Measurements from ENCODE around the gene TRMT61A. TPM values are rescaled to one million over a fixed set of nuclear protein-coding genes. Genes with fewer than 3 reads are reported as not detected.

TRMT61A gene
- polyA plus RNA-seq, 1 donor from 2014 or later: 8.2 TPM

- Histone ChIP-seq H3K27ac (ENCODE audit: low read length) (no peak overlapping the region), H2AFZ (ENCODE audit: low read depth, low read length) (no peak overlapping the region), H3K4me2 (ENCODE audit: low read length) (no peak overlapping the region), H3K9me2 (ENCODE audit: insufficient read depth, low read length) (no peaks in the 10 kb centered on the region), H3K27me3 (ENCODE audit: insufficient read depth, low read depth, low read length) (no peaks in the 10 kb centered on the region), H3K9ac (ENCODE audit: low read length) (peak overlapping the region; percentile 23), H3K79me2 (replicated peaks; ENCODE audit: insufficient read depth, low read length) (peaks cover 16% of the 10 kb centered on the region), H3K36me3 (ENCODE audit: insufficient read depth, low read length) (peaks cover 7% of the 10 kb centered on the region), H3K4me3 (ENCODE audit: low read length) (no peak overlapping the region), H3K9me3 (ENCODE audit: low read length) (no peaks in the 10 kb centered on the region), H4K20me1 (ENCODE audit: insufficient read depth) (peaks cover 19% of the 10 kb centered on the region), H3F3A (ENCODE audit: insufficient read depth, low read length, poor library complexity, severe bottlenecking) (no peaks in the 10 kb centered on the region)
- TF ChIP-seq EP300 (conservative IDR thresholded peaks at IDR 0.05; ENCODE audit: poor library complexity, severe bottlenecking): no peak
- no peak for TF ChIP-seq TAF1 (IDR thresholded peaks at IDR 0.05; ENCODE audit: low read depth)
- TF ChIP-seq SMC3 (conservative IDR thresholded peaks at IDR 0.05; ENCODE audit: poor library complexity): no peak
- no peak for TF ChIP-seq MXI1 (conservative IDR thresholded peaks at IDR 0.05; ENCODE audit: poor library complexity, severe bottlenecking)
- TF ChIP-seq EZH2 (IDR thresholded peaks at IDR 0.05; ENCODE audit: borderline replicate concordance, insufficient read depth, low read length, poor library complexity, severe bottlenecking): no peak
- no peak for TF ChIP-seq POLR2AphosphoS5 (IDR thresholded peaks at IDR 0.05)
- TF ChIP-seq CTCF (IDR thresholded peaks at IDR 0.05; ENCODE audit: poor library complexity, severe bottlenecking): no peak
- no peak for TF ChIP-seq REST (IDR thresholded peaks at IDR 0.05; ENCODE audit: borderline replicate concordance)
- no peak for TF ChIP-seq RAD21 (conservative IDR thresholded peaks at IDR 0.05)
Observed at GRCh38 chr14:103517721-103518421, 11.1 kb upstream of the TRMT61A start.

- H3K9me2 ChIP-seq (ENCODE audit: insufficient read depth, low read length): no peaks in the 10 kb centered on the region
- no peak overlapping the region for H2AFZ ChIP-seq (ENCODE audit: low read depth, low read length)
- H3K4me2 ChIP-seq (ENCODE audit: low read length): no peak overlapping the region
- no peak for TF ChIP-seq TAF1 (IDR thresholded peaks at IDR 0.05; ENCODE audit: low read depth)
- peak; percentile 77 for TF ChIP-seq CTCF (IDR thresholded peaks at IDR 0.05; ENCODE audit: poor library complexity, severe bottlenecking)
- TF ChIP-seq EP300 (conservative IDR thresholded peaks at IDR 0.05; ENCODE audit: poor library complexity, severe bottlenecking): no peak
- TF ChIP-seq POLR2AphosphoS5 (IDR thresholded peaks at IDR 0.05): no peak
- TF ChIP-seq EZH2 (IDR thresholded peaks at IDR 0.05; ENCODE audit: borderline replicate concordance, insufficient read depth, low read length, poor library complexity, severe bottlenecking): no peak
- peak; percentile 56 for TF ChIP-seq RAD21 (conservative IDR thresholded peaks at IDR 0.05)
- TF ChIP-seq REST (IDR thresholded peaks at IDR 0.05; ENCODE audit: borderline replicate concordance): no peak
- TF ChIP-seq SMC3 (conservative IDR thresholded peaks at IDR 0.05; ENCODE audit: poor library complexity): peak; percentile 61
- TF ChIP-seq MXI1 (conservative IDR thresholded peaks at IDR 0.05; ENCODE audit: poor library complexity, severe bottlenecking): no peak
- H3K4me3 ChIP-seq (ENCODE audit: low read length): no peak overlapping the region
- H3K27me3 ChIP-seq (ENCODE audit: insufficient read depth, low read depth, low read length): no peaks in the 10 kb centered on the region
- no peaks in the 10 kb centered on the region for H3F3A ChIP-seq (ENCODE audit: insufficient read depth, low read length, poor library complexity, severe bottlenecking)
- H3K36me3 ChIP-seq (ENCODE audit: insufficient read depth, low read length): peaks cover 7% of the 10 kb centered on the region
- H4K20me1 ChIP-seq (ENCODE audit: insufficient read depth): peaks cover 19% of the 10 kb centered on the region
- peak overlapping the region; percentile 23 for H3K9ac ChIP-seq (ENCODE audit: low read length)
- H3K79me2 ChIP-seq (replicated peaks; ENCODE audit: insufficient read depth, low read length): peaks cover 16% of the 10 kb centered on the region
- no peak overlapping the region for H3K27ac ChIP-seq (ENCODE audit: low read length)
- H3K9me3 ChIP-seq (ENCODE audit: low read length): no peaks in the 10 kb centered on the region
Observed at GRCh38 chr14:103518422-103519042, 10.5 kb upstream of the TRMT61A start.

Data from neural cell (in vitro differentiated cells).